Esophagus squamous epithelium (tissue), 4 donors: ENCODE measurements around the gene RAB30.

ENCODE experiments used
- CTCF ChIP-seq, 6 experiments: fragments of 450-650 bp in 4 of 6; fragments of 200-600 bp in 2 of 6; sonication (generic) in 2 of 6; IDR thresholded peaks; one replicate each; pipeline ENCODE4 v1.5.1; 2016 to 2019; ENCODE audit warnings: antibody characterized with exemption in 6 of 6, mild to moderate bottlenecking in 4 of 6, moderate library complexity in 4 of 6
- POLR2A ChIP-seq, 4 donors: fragments of 450-650 bp; IDR thresholded peaks; one replicate each; pipeline ENCODE4 v1.6.1; 2017; ENCODE audit warnings: antibody characterized with exemption in 4 of 4, mild to moderate bottlenecking in 4 of 4, moderate library complexity in 3 of 4

DNA sequence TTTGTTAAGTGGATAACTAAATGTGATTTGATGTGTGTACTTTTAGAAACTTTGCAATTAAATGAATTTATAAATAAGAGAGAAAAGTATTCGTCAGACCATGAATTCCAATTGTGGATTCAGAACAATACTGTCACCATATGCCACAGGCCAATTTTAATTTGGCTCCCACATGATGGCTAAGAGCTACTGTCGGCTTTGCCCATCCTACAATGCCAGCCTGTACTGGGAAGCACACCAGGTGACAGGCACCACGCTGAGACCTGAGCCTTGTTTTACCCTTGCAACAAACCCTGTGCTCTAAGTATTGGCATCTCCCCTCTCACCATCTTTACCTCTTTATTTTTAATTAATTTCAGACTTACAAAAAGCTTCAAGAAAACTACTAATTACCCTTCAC, 14.0 kb downstream of the RAB30 start:
- TF ChIP-seq POLR2A (IDR thresholded peaks at IDR 0.05) = no peak
- no peak for TF ChIP-seq CTCF (IDR thresholded peaks at IDR 0.05)
